ENCODE measurements around the gene ADAMTSL1. TPM values are rescaled to one million over a fixed set of nuclear protein-coding genes. Genes with fewer than 3 reads are reported as not detected.

Gene ADAMTSL1
- total RNA-seq, 2 donors from 2014 or later, result 1.5 TPM; not detected in 1

DNA sequence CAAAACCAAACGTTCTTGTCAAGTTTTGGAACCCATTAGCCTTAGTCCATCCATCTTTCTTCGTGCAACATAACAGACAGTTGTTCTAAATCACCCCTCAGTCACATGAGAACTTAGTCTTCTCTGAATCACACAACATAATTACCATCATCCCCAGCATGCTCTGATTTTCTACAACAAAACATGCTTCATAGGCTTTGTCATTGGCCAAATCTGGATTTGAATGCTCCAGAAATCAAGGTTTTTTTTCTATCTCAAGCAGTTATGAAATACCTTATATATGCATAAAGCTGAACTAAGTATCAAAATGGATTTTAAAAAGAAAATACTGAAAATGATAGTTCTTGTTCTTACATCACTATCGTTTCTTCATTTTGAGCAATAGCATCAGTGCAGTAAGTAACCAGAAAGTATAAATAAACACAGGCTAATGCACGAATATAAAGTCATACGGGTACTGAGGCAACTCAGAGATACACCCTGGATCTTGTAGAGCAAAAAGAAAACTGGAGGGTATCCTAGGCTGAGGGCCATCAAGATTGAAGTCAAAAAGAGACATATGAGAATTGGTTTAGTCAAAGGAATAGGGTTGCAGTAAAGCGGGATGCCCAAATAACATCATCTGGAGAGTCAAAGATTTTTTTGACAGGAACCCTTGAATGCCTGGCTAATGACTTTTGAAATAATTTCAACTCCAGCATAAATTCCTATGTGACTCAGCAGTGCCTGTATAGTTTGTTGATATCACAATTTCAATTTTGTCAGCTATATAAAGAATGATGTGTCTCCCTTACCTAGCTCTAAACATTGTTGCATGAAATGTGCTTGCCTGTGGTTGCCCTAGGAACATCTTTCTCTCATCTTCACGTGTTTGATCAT lies 164.7 kb downstream of the ADAMTSL1 start:
- Histone ChIP-seq H3K27ac (ENCODE audit: low read depth, low read length) (no peak overlapping the region), H3K9me3 (ENCODE audit: control insufficient read depth, low read length) (no peaks in the 10 kb centered on the region), H3K36me3 (ENCODE audit: control insufficient read depth, insufficient read depth, low read length) (no peaks in the 10 kb centered on the region), H3K9ac (ENCODE audit: extremely low read depth, low read length, poor library complexity, severe bottlenecking) (no peak overlapping the region), H3K4me3 (ENCODE audit: low read length) (no peak overlapping the region), H3K27me3 (ENCODE audit: control insufficient read depth, insufficient read depth, low read length, poor library complexity, severe bottlenecking) (no peaks in the 10 kb centered on the region), H3K4me1 (ENCODE audit: control insufficient read depth, insufficient read depth, low read length) (no peaks in the 10 kb centered on the region)
- Mint-ChIP-seq H3K4me3 (no peak overlapping the region), H3K27ac (no peak overlapping the region), H3K4me1 (no peaks in the 10 kb centered on the region), H3K36me3 (ENCODE audit: low read depth) (no peaks in the 10 kb centered on the region), H3K27me3 (ENCODE audit: insufficient read depth) (no peaks in the 10 kb centered on the region), H3K9me3 (peaks cover 5% of the 10 kb centered on the region)
- WGBS, 2 experiments (ENCODE audit: insufficient coverage in 1 of 2, insufficient read length in 1 of 2), result 89 to 98% methylated on average over 7 of the region's 7 CpGs
- TF ChIP-seq, protein P1, sequence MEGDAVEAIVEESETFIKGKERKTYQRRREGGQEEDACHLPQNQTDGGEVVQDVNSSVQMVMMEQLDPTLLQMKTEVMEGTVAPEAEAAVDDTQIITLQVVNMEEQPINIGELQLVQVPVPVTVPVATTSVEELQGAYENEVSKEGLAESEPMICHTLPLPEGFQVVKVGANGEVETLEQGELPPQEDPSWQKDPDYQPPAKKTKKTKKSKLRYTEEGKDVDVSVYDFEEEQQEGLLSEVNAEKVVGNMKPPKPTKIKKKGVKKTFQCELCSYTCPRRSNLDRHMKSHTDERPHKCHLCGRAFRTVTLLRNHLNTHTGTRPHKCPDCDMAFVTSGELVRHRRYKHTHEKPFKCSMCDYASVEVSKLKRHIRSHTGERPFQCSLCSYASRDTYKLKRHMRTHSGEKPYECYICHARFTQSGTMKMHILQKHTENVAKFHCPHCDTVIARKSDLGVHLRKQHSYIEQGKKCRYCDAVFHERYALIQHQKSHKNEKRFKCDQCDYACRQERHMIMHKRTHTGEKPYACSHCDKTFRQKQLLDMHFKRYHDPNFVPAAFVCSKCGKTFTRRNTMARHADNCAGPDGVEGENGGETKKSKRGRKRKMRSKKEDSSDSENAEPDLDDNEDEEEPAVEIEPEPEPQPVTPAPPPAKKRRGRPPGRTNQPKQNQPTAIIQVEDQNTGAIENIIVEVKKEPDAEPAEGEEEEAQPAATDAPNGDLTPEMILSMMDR (conservative IDR thresholded peaks at IDR 0.05), result no peak
- DNase-seq, result no peak

DNA sequence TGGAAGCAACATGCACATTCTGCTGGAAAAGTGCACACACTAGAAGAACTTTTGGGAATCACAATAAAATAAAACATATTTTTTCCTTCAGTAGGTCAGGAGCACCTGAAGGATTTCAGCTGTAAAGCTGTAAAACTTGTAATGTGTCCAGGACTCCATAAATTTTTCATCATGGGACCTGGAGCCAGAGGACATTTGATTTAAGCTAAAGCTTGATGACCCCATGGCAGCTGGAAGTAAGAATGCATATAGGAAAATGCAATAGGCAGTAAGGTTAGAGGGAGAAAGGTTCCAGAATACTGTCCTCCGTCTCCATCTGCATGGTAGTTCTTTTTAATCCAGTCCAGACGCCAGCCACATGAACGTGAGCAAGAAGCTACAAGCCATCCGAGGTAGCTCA lies 166.0 kb downstream of the ADAMTSL1 start:
- peaks cover 8% of the 10 kb centered on the region for H3K9me3 Mint-ChIP-seq
- no peak overlapping the region for H3K4me3 Mint-ChIP-seq
- Histone ChIP-seq H3K4me1 (ENCODE audit: control insufficient read depth, insufficient read depth, low read length) (no peaks in the 10 kb centered on the region), H3K4me3 (ENCODE audit: low read length) (no peak overlapping the region), H3K27me3 (ENCODE audit: control insufficient read depth, insufficient read depth, low read length, poor library complexity, severe bottlenecking) (no peaks in the 10 kb centered on the region), H3K9ac (ENCODE audit: extremely low read depth, low read length, poor library complexity, severe bottlenecking) (no peak overlapping the region), H3K36me3 (ENCODE audit: control insufficient read depth, insufficient read depth, low read length) (no peaks in the 10 kb centered on the region), H3K9me3 (ENCODE audit: control insufficient read depth, low read length) (no peaks in the 10 kb centered on the region), H3K27ac (ENCODE audit: low read depth, low read length) (no peak overlapping the region)
- no peaks in the 10 kb centered on the region for H3K27me3 Mint-ChIP-seq (ENCODE audit: insufficient read depth)
- WGBS, 2 experiments (ENCODE audit: insufficient coverage in 1 of 2, insufficient read length in 1 of 2), result 94 to 100% methylated on average over 1 to 4 of the region's 4 CpGs
- no peaks in the 10 kb centered on the region for H3K36me3 Mint-ChIP-seq (ENCODE audit: low read depth)
- no peaks in the 10 kb centered on the region for H3K4me1 Mint-ChIP-seq
- H3K27ac Mint-ChIP-seq, result no peak overlapping the region
- DNase-seq, result no peak
- TF ChIP-seq, protein P1 (conservative IDR thresholded peaks at IDR 0.05), result no peak

DNA sequence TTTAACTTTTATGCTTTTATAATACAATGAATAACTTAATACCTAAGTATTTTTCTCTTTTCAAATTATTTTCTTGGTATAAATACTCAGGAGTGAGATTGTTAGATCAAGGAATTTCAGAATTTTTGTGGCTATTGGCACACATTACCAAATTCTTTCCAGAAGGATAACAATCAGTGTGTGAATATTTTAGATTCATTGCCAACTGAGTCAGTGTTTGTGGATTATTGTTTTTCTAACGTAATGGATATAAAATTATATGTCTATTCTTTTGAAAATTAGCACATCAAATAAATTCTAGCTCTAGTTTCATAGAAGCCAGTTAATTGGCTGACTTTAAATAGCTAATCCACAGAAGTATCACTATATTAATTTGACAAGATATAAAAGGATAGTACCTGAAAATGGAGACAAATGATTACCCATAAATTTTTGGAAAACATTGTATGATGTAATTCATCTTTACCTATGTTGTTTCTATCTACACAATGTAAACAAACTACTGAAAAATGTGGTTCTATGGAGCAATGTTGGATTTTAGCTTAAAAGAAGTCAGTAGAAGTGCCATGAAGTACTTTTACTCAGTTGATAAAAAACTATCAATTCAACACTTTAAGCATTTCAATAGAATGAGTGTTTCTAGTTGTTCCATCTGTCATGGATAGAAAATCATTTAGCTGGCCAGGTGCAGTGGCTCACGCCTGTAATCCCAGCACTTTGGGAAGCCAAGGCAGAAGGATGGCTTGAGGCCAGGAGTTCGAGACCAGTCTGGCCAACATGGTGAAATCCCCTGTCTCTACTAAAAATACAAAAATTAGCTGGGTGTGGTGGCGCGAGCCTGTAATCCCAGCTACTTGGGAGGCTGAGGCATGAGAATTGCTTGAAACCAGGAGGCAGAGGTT lies 185.1 kb downstream of the ADAMTSL1 start:
- Mint-ChIP-seq H3K4me1 (peaks cover 5% of the 10 kb centered on the region), H3K27ac (no peak overlapping the region), H3K4me3 (no peak overlapping the region), H3K27me3 (ENCODE audit: insufficient read depth) (no peaks in the 10 kb centered on the region), H3K36me3 (ENCODE audit: low read depth) (no peaks in the 10 kb centered on the region), H3K9me3 (no peaks in the 10 kb centered on the region)
- Histone ChIP-seq H3K27me3 (ENCODE audit: control insufficient read depth, insufficient read depth, low read length, poor library complexity, severe bottlenecking) (no peaks in the 10 kb centered on the region), H3K36me3 (ENCODE audit: control insufficient read depth, insufficient read depth, low read length) (no peaks in the 10 kb centered on the region), H3K4me1 (ENCODE audit: control insufficient read depth, insufficient read depth, low read length) (peaks cover 8% of the 10 kb centered on the region), H3K9me3 (ENCODE audit: control insufficient read depth, low read length) (no peaks in the 10 kb centered on the region), H3K4me3 (ENCODE audit: low read length) (no peak overlapping the region), H3K9ac (ENCODE audit: extremely low read depth, low read length, poor library complexity, severe bottlenecking) (no peak overlapping the region), H3K27ac (ENCODE audit: low read depth, low read length) (no peak overlapping the region)
- TF ChIP-seq, protein P1 (conservative IDR thresholded peaks at IDR 0.05), result no peak
- DNase-seq, result no peak
- 90 to 93% methylated on average over 2 to 5 of the region's 5 CpGs for WGBS, 2 experiments (ENCODE audit: insufficient coverage in 1 of 2, insufficient read length in 1 of 2)

Data from endodermal cell (in vitro differentiated cells).